ENCODE measurements around the gene AFG1L. TPM values are rescaled to one million over a fixed set of nuclear protein-coding genes. Genes with fewer than 3 reads are reported as not detected.

The AFG1L gene
- polyA plus RNA-seq, 1 of the 3 experiments (the other 2 are of a cell fraction): 0.71 TPM

- H3K4me2 ChIP-seq: no peak overlapping the region
- no peak overlapping the region for H3K9ac ChIP-seq
- TF ChIP-seq ZBTB33 (IDR thresholded peaks at IDR 0.05; ENCODE audit: borderline replicate concordance, low read depth) (no peak), POLR2AphosphoS5 (IDR thresholded peaks at IDR 0.05; ENCODE audit: low read depth, low read length) (no peak), MAX (IDR thresholded peaks at IDR 0.05; ENCODE audit: low read depth) (no peak), MEF2A (IDR thresholded peaks at IDR 0.05; ENCODE audit: borderline replicate concordance, low read depth) (no peak), GABPA (IDR thresholded peaks at IDR 0.05; ENCODE audit: low read depth) (no peak), EZH2phosphoT487 (IDR thresholded peaks at IDR 0.05; ENCODE audit: borderline replicate concordance, low read depth) (no peak), JUND (IDR thresholded peaks at IDR 0.05) (no peak), RAD21 (IDR thresholded peaks at IDR 0.05; ENCODE audit: low read length) (no peak), FOSL2 (IDR thresholded peaks at IDR 0.05; ENCODE audit: borderline replicate concordance, low read depth) (no peak), NFIC (IDR thresholded peaks at IDR 0.05; ENCODE audit: borderline replicate concordance) (no peak), REST (IDR thresholded peaks at IDR 0.05; ENCODE audit: low read depth, low read length) (no peak), YY1 (IDR thresholded peaks at IDR 0.05; ENCODE audit: low read depth) (no peak), CTCF (IDR thresholded peaks at IDR 0.05) (no peak), NRF1 (IDR thresholded peaks at IDR 0.05; ENCODE audit: low read depth, low read length) (no peak), TAF1 (IDR thresholded peaks at IDR 0.05; ENCODE audit: borderline replicate concordance, low read depth, low read length) (no peak), FOXM1 (IDR thresholded peaks at IDR 0.05; ENCODE audit: low read depth) (no peak), TEAD4 (IDR thresholded peaks at IDR 0.05; ENCODE audit: borderline replicate concordance, insufficient read depth) (no peak), USF2 (IDR thresholded peaks at IDR 0.05; ENCODE audit: borderline replicate concordance, low read depth, low read length) (no peak), MXI1 (IDR thresholded peaks at IDR 0.05; ENCODE audit: low read depth, low read length) (no peak), CHD2 (IDR thresholded peaks at IDR 0.05; ENCODE audit: low read length, partially characterized antibody) (no peak)
- no peaks in the 10 kb centered on the region for H3K36me3 ChIP-seq (replicated peaks in 1 of 2; ENCODE audit: control insufficient read depth in 1 of 2, insufficient read depth in 2 of 2, low read length in 1 of 2)
- H2AFZ ChIP-seq (ENCODE audit: low read depth): no peak overlapping the region
- no peaks in the 10 kb centered on the region for H3K79me2 ChIP-seq (ENCODE audit: insufficient read depth)
- H3K9me3 ChIP-seq: no peaks in the 10 kb centered on the region
- no peak for DNase-seq
- no peaks in the 10 kb centered on the region for H3K27me3 ChIP-seq (ENCODE audit: insufficient read depth)
- no peaks in the 10 kb centered on the region for H4K20me1 ChIP-seq (ENCODE audit: insufficient read depth)
- 59% methylated on average over 2 of the region's 2 CpGs for WGBS (ENCODE audit: low lambda C conversion rate)
- no peak overlapping the region for H3K4me3 ChIP-seq (ENCODE audit: low read depth in 2 of 2, low read length in 1 of 2)
- H3F3A ChIP-seq (replicated peaks; ENCODE audit: insufficient read depth): no peaks in the 10 kb centered on the region
- H3K27ac ChIP-seq (ENCODE audit: low read depth in 2 of 2, low read length in 1 of 2): no peak overlapping the region
- ChIA-PET POLR2A (no interaction called here), CTCF (no interaction called here)
- no peaks in the 10 kb centered on the region for H3K9me2 ChIP-seq
- H3K4me1 ChIP-seq (ENCODE audit: control insufficient read depth in 1 of 2, insufficient read depth in 2 of 2, low read depth in 1 of 2, low read length in 1 of 2): no peaks in the 10 kb centered on the region
Measured at GRCh38 chr6:108341372-108341771, 46.5 kb downstream of the AFG1L start.

All from SK-N-SH (cell line).